OCI-LY7 (cell line): Measurements from ENCODE around the gene GRIA1.

Experiments used
- EZH2phosphoT487 ChIP-seq: fragments of 200-600 bp; sonication (generic); IDR thresholded peaks from 2 replicates; pipeline ENCODE4 v1.6.1; 2018; ENCODE audit warnings: low read depth, borderline replicate concordance, mild to moderate bottlenecking, mixed run types, antibody characterized with exemption, low read length, moderate library complexity, mixed read lengths
- TF ChIP-seq, protein P1 (sequence below): fragments of 200-600 bp; sonication (generic); conservative IDR thresholded peaks from 2 replicates; pipeline ENCODE4 v1.5.1; 2014; ENCODE audit warnings: mild to moderate bottlenecking, antibody characterized with exemption, low read length, moderate library complexity, mixed read lengths

DNA sequence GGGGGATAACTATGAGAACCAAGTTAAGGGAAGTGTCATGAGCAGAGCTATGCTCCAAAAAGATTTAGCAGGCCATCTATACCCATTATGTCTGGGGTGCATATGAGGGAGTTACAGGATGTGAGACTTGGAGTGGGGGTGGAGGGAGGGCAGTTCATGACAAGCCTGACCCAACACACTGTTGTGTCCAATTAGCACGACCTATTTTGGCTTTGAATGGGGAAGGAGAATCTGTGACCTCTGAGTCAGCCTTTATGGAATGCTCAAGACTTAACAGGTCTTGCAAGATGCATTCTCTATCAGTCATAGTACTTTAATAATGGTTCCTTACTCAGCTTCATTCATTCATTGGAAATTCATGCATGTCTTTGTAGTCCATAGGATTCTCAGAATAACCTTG, 71.7 kb downstream of the GRIA1 start:
- TF ChIP-seq, protein P1, sequence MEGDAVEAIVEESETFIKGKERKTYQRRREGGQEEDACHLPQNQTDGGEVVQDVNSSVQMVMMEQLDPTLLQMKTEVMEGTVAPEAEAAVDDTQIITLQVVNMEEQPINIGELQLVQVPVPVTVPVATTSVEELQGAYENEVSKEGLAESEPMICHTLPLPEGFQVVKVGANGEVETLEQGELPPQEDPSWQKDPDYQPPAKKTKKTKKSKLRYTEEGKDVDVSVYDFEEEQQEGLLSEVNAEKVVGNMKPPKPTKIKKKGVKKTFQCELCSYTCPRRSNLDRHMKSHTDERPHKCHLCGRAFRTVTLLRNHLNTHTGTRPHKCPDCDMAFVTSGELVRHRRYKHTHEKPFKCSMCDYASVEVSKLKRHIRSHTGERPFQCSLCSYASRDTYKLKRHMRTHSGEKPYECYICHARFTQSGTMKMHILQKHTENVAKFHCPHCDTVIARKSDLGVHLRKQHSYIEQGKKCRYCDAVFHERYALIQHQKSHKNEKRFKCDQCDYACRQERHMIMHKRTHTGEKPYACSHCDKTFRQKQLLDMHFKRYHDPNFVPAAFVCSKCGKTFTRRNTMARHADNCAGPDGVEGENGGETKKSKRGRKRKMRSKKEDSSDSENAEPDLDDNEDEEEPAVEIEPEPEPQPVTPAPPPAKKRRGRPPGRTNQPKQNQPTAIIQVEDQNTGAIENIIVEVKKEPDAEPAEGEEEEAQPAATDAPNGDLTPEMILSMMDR, result no peak
- TF ChIP-seq EZH2phosphoT487, result no peak
